GM19452 (cell line): ENCODE results near the gene SIT1.
"Not testable (repeated sequence)": the region's sequence is repeated elsewhere in the genome, so short reads cannot be mapped to it uniquely, and the experiment has no call there.

Source experiments
- ATAC-seq: cut with Tn5 transposase; IDR thresholded peaks from one replicate; pipeline ENCODE4 v1.9.1; 2021; ENCODE audit not compliant: unreplicated experiment

SIT1 gene

GRCh38 chr9:35638751-35639150 lies 12.0 kb downstream of the SIT1 start:
- not testable (repeated sequence) for ATAC-seq

GRCh38 chr9:35637427-35637955 lies 13.2 kb downstream of the SIT1 start:
- not testable (repeated sequence) for ATAC-seq

- not testable (repeated sequence) for ATAC-seq
These were observed 13.9 kb downstream of the SIT1 start for GRCh38 chr9:35636877-35637246.

GRCh38 chr9:35636135-35636876 lies 14.4 kb downstream of the SIT1 start:
- ATAC-seq = no peak

- ATAC-seq = no peak
These were observed 15.0 kb downstream of the SIT1 start for GRCh38 chr9:35635730-35636129.

- no peak for ATAC-seq
These were observed 21.1 kb downstream of the SIT1 start for GRCh38 chr9:35629597-35629996.

- ATAC-seq = no peak
These were observed 22.2 kb downstream of the SIT1 start for GRCh38 chr9:35628389-35628991.

- no peak for ATAC-seq
These were observed 23.2 kb downstream of the SIT1 start for GRCh38 chr9:35627575-35627974.

GRCh38 chr9:35619800-35620158 lies 31.0 kb downstream of the SIT1 start:
- peak; percentile 64 for ATAC-seq

- ATAC-seq = peak; percentile 55
These were observed 31.6 kb downstream of the SIT1 start for GRCh38 chr9:35618854-35619799.

- no peak for ATAC-seq
These were observed 32.4 kb downstream of the SIT1 start, which contains the start of gene CD72 for GRCh38 chr9:35618325-35618727. TSS of gene CD72 (minus strand) at chr9:35618413. CDS start at chr9:35618303, 110 bp downstream.

- ATAC-seq = no peak
These were observed 33.2 kb downstream of the SIT1 start for GRCh38 chr9:35617548-35617947.

GRCh38 chr9:35616681-35617459 lies 33.9 kb downstream of the SIT1 start:
- ATAC-seq = no peak

GRCh38 chr9:35615981-35616680 lies 34.6 kb downstream of the SIT1 start:
- ATAC-seq = no peak

GRCh38 chr9:35612843-35613242 lies 37.9 kb downstream of the SIT1 start:
- no peak for ATAC-seq

- not testable (repeated sequence) for ATAC-seq
These were observed 38.7 kb downstream of the SIT1 start for GRCh38 chr9:35612066-35612465.

GRCh38 chr9:35611230-35611797 lies 39.4 kb downstream of the SIT1 start:
- ATAC-seq = no peak

- no peak for ATAC-seq
These were observed 40.9 kb downstream of the SIT1 start for GRCh38 chr9:35609820-35610163.

- ATAC-seq = no peak
These were observed 41.5 kb downstream of the SIT1 start for GRCh38 chr9:35609001-35609819.
